HepG2 (cell line): ENCODE data around the gene EFCAB8.

ENCODE experiments used
- AGO1 ChIP-seq: fragments of 200-400 bp; formaldehyde crosslinking; IDR thresholded peaks from 2 replicates; pipeline ENCODE4 v1.6.1; 2017; ENCODE audit warnings: mild to moderate bottlenecking, low read depth, low read length, moderate library complexity; ENCODE audit not compliant: poor library complexity, severe bottlenecking
- CCDC6 ChIP-seq: sonication (generic); formaldehyde crosslinking; IDR thresholded peaks from 2 replicates; pipeline ENCODE4 v1.8.1; 2022; ENCODE audit warnings: mild to moderate bottlenecking, missing genetic modification reagents, moderate library complexity
- CTCF ChIP-seq: sonication (generic); formaldehyde crosslinking; IDR thresholded peaks from 2 replicates; pipeline ENCODE4 v1.5.0; 2020; ENCODE audit warnings: mild to moderate bottlenecking, missing genetic modification reagents, moderate library complexity
- EEA1 ChIP-seq: sonication (generic); formaldehyde crosslinking; IDR thresholded peaks from 2 replicates; pipeline ENCODE4 v1.5.1; 2020; ENCODE audit warnings: mild to moderate bottlenecking, missing genetic modification reagents, borderline replicate concordance
- GABPA ChIP-seq, 2 experiments: IDR thresholded peaks; 2 replicates each; pipeline ENCODE4 v1.6.1; 2011 to 2016; ENCODE audit warnings: low read depth in 2 of 2, low read length in 1 of 2, missing biosample characterization in 1 of 2, missing genetic modification characterization in 1 of 2
- MEIS1 ChIP-seq: sonication (generic); formaldehyde crosslinking; IDR thresholded peaks from 2 replicates; pipeline ENCODE4 v1.9.0; 2021; ENCODE audit warnings: mild to moderate bottlenecking, missing genetic modification reagents, moderate library complexity, borderline replicate concordance
- NFIC ChIP-seq: IDR thresholded peaks from 2 replicates; pipeline ENCODE4 v1.6.1; 2012; ENCODE audit warnings: mild to moderate bottlenecking, low read length, inconsistent platforms
- NFRKB ChIP-seq: fragments of 450-650 bp; IDR thresholded peaks from 2 replicates; pipeline ENCODE4 v1.6.1; 2017
- POLR2A ChIP-seq, 2 experiments: IDR thresholded peaks; 2 replicates each; pipeline ENCODE4 v1.6.1; 2011; ENCODE audit warnings: low read depth in 2 of 2, low read length in 2 of 2, mild to moderate bottlenecking in 1 of 2, moderate library complexity in 1 of 2; ENCODE audit not compliant: insufficient read depth in 1 of 2
- SNAPC5 ChIP-seq: sonication (generic); formaldehyde crosslinking; IDR thresholded peaks from 2 replicates; pipeline ENCODE4 v1.8.1; 2023; ENCODE audit warnings: mild to moderate bottlenecking, missing genetic modification reagents, borderline replicate concordance
- ZKSCAN1 ChIP-seq: fragments of 150-350 bp; IDR thresholded peaks from 2 replicates; pipeline ENCODE4 v1.6.1; 2014; ENCODE audit warnings: low read length
- ZNF263 ChIP-seq: sonication (generic); formaldehyde crosslinking; IDR thresholded peaks from 2 replicates; pipeline ENCODE4 v1.4.0; 2020; ENCODE audit warnings: missing genetic modification reagents
- ZSCAN21 ChIP-seq: sonication (generic); formaldehyde crosslinking; IDR thresholded peaks from 2 replicates; pipeline ENCODE4 v1.8.0; 2022; ENCODE audit warnings: mild to moderate bottlenecking, missing genetic modification reagents, moderate library complexity, borderline replicate concordance
- ZSCAN9 ChIP-seq: IDR thresholded peaks from 2 replicates; pipeline ENCODE4 v1.6.1; 2016; ENCODE audit warnings: borderline replicate concordance

- TF ChIP-seq POLR2A (IDR thresholded peaks at IDR 0.05; ENCODE audit: insufficient read depth in 1 of 2, low read depth in 2 of 2, low read length in 2 of 2) (no peak), ZSCAN9 (CRISPR knock-in tag) (no peak), EEA1 (no peak), NFIC (no peak), NFRKB (no peak), ZKSCAN1 (no peak), ZSCAN21 (no peak), AGO1 (peak; percentile 62), ZNF263 (no peak), MEIS1 (CRISPR knock-in tag) (peak; percentile 62; the same call in 1 of the 2 replicates), CCDC6 (CRISPR knock-in tag) (no peak), SNAPC5 (CRISPR knock-in tag) (no peak), CTCF (CRISPR knock-in tag) (peak; percentile 99), GABPA (IDR thresholded peaks at IDR 0.05; ENCODE audit: low read depth, low read length) (no peak), GABPA (CRISPR knock-in tag; IDR thresholded peaks at IDR 0.05; ENCODE audit: low read depth) (no peak)
Measured at GRCh38 chr20:32902456-32903420, 44.0 kb downstream of the EFCAB8 start.
